DND-41 (cell line): ENCODE measurements around the gene ADD2.

Experiments
- ATAC-seq: fragments of 200-7000 bp; cut with Tn5 transposase; 3 replicates; pipeline ENCODE4 v1.9.1; 2021; ENCODE audit warnings: low read depth; ENCODE audit not compliant: insufficient read depth
- DNase-seq: peaks from one replicate; pipeline ENCODE4 v3.0.0-alpha.2; 2020
- H2AFZ ChIP-seq: 2 replicates; pipeline ENCODE4 v1.6.0; 2012; ENCODE audit warnings: low read depth, low read length
- H3K27ac ChIP-seq: 2 replicates; pipeline ENCODE4 v1.5.1; 2012; ENCODE audit warnings: low read length, inconsistent platforms
- H3K27me3 ChIP-seq: fragments of 200-600 bp; sonication (generic); 2 replicates; pipeline ENCODE4 v1.6.0; 2012; ENCODE audit warnings: low read length, mild to moderate bottlenecking, inconsistent platforms; ENCODE audit not compliant: insufficient read depth, poor library complexity
- H3K36me3 ChIP-seq: 2 replicates; pipeline ENCODE4 v1.5.1; 2012; ENCODE audit warnings: low read length, inconsistent platforms; ENCODE audit not compliant: insufficient read depth
- H3K4me1 ChIP-seq: 2 replicates; pipeline ENCODE4 v1.5.1; 2012; ENCODE audit warnings: mild to moderate bottlenecking, low read length; ENCODE audit not compliant: insufficient read depth
- H3K4me2 ChIP-seq: 2 replicates; pipeline ENCODE4 v1.6.0; 2012; ENCODE audit warnings: mild to moderate bottlenecking, moderate library complexity, low read length, inconsistent platforms; ENCODE audit not compliant: insufficient read depth
- H3K4me3 ChIP-seq, 2 experiments: fragments of 200-600 bp in 1 of 2; shearing (Covaris generic) in 1 of 2; 2 replicates each; pipeline ENCODE4 v1.5.1; 2012 to 2016; ENCODE audit warnings: inconsistent platforms in 2 of 2, low read length in 2 of 2, mild to moderate bottlenecking in 2 of 2, low read depth in 1 of 2, moderate library complexity in 1 of 2
- H3K79me2 ChIP-seq: 2 replicates; pipeline ENCODE4 v1.6.0; 2012; ENCODE audit warnings: low read length, inconsistent platforms; ENCODE audit not compliant: insufficient read depth
- H3K9ac ChIP-seq: 2 replicates; pipeline ENCODE4 v1.6.0; 2012; ENCODE audit warnings: low read depth, mild to moderate bottlenecking, inconsistent platforms, low read length, moderate library complexity
- H3K9me3 ChIP-seq: 2 replicates; pipeline ENCODE4 v1.5.1; 2012; ENCODE audit warnings: low read length, moderate library complexity, mild to moderate bottlenecking, inconsistent platforms; ENCODE audit not compliant: insufficient read depth, severe bottlenecking
- H4K20me1 ChIP-seq: 2 replicates; pipeline ENCODE4 v1.6.0; 2012; ENCODE audit warnings: low read length; ENCODE audit not compliant: insufficient read depth
- CTCF ChIP-seq: IDR thresholded peaks from 2 replicates; pipeline ENCODE4 v1.5.1; 2012; ENCODE audit warnings: borderline replicate concordance, low read length, moderate library complexity, mild to moderate bottlenecking; ENCODE audit not compliant: poor library complexity, severe bottlenecking; ENCODE audit errors: extremely low read depth
- EZH2 ChIP-seq: IDR thresholded peaks from 3 replicates; pipeline ENCODE4 v1.6.1; 2012; ENCODE audit warnings: borderline replicate concordance, low read depth, mild to moderate bottlenecking, moderate library complexity, low read length, inconsistent platforms; ENCODE audit not compliant: severe bottlenecking

The ADD2 gene

DNA sequence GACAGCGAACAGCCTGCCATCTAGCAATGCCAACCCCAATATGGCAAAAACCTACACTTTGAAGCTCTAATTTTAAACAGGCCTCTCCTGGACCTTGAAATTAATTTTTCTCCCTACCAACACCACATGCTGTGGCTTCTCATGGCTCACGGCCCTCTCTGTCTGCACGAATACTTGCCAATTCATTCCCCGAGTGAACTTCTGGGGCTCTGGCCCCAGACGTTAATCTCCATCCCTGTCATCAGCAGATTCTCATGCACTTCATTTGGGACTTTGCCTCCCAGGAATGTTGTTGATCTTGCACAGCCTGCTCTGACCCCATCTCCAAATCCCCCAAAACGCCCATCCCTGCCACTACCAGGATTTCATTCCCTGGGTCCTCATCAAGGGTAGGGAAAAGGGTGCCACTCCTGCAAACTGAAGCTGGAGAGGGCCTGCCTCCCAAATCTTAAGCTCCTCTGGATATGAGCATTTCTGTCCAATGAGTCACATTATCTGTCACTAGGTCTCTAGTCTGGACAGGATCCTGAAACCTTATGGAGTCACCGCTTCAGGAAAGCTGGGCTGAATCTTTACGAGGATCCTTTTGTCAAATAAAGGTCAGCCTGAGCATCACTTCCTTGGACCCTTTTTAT, 12.0 kb upstream of the ADD2 start:
- Histone ChIP-seq H3K4me2 (no peak overlapping the region), H3K36me3 (no peaks in the 10 kb centered on the region), H3K4me1 (no peaks in the 10 kb centered on the region), H3K79me2 (no peaks in the 10 kb centered on the region), H4K20me1 (no peaks in the 10 kb centered on the region), H3K9me3 (no peaks in the 10 kb centered on the region), H3K9ac (no peak overlapping the region), H3K27me3 (peaks cover 7% of the 10 kb centered on the region), H3K4me3 (no peak overlapping the region), H3K27ac (no peak overlapping the region), H2AFZ (no peak overlapping the region)
- DNase-seq, result no peak
- no peak for ATAC-seq
- TF ChIP-seq CTCF (no peak), EZH2 (no peak)

DNA sequence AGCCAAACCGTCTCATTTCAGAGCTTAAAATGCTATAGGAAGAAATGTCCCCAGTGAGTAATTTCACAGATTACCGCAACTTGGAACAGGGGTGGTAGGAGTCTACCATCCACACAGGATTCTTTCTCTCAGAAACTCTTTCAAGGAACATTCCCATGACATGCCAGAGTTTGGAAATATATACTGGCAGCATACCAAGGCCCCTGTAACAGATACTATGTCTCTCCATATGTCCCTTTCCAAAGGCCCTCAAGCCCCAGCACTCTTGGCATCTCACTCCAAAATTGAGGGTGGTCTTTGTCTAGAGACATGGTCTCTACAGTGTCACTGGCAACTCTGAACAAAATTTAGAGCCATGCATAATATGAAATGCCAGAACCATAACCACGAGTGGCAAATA, 11.5 kb upstream of the ADD2 start:
- Histone ChIP-seq H3K36me3 (no peaks in the 10 kb centered on the region), H3K27ac (no peak overlapping the region), H4K20me1 (no peaks in the 10 kb centered on the region), H3K79me2 (no peaks in the 10 kb centered on the region), H3K4me2 (no peak overlapping the region), H3K9me3 (no peaks in the 10 kb centered on the region), H3K4me3 (no peak overlapping the region), H2AFZ (no peak overlapping the region), H3K9ac (no peak overlapping the region), H3K4me1 (no peaks in the 10 kb centered on the region), H3K27me3 (peaks cover 6% of the 10 kb centered on the region)
- TF ChIP-seq EZH2, result no peak
- no peak for TF ChIP-seq CTCF
- DNase-seq (no peak), ATAC-seq (no peak)

- Histone ChIP-seq H3K4me1 (no peaks in the 10 kb centered on the region), H2AFZ (no peak overlapping the region)
Observed at GRCh38 chr2:70778676-70779075, 10.7 kb upstream of the ADD2 start.

More at GRCh38 chr2:70778676-70779075, 10.7 kb upstream of the ADD2 start:
- H3K4me2 ChIP-seq, result no peak overlapping the region
- no peaks in the 10 kb centered on the region for H4K20me1 ChIP-seq
- no peaks in the 10 kb centered on the region for H3K36me3 ChIP-seq
- H3K27ac ChIP-seq, result no peak overlapping the region
- no peak overlapping the region for H3K4me3 ChIP-seq
- TF ChIP-seq EZH2 (no peak), CTCF (no peak)
- peaks cover 4% of the 10 kb centered on the region for H3K27me3 ChIP-seq
- DNase-seq (no peak), ATAC-seq (no peak)
- H3K79me2 ChIP-seq, result no peaks in the 10 kb centered on the region
- H3K9ac ChIP-seq, result no peak overlapping the region
- H3K9me3 ChIP-seq, result no peaks in the 10 kb centered on the region
